GM12878 (cell line): Measurements from ENCODE around the gene SCYL3. TPM values are rescaled to one million over a fixed set of nuclear protein-coding genes. Genes with fewer than 3 reads are reported as not detected.

Experiments used
- ATAC-seq: fragments of 200-7000 bp; cut with Tn5 transposase; 3 replicates; pipeline ENCODE4 v1.9.1; 2020; ENCODE audit warnings: mild to moderate bottlenecking, moderate library complexity
- BruUV-seq: library from RNA; stranded (reverse); fragments of 400-500 nt; replicated peaks from 2 replicates; lab custom pipeline; 2021; lab: Mats Ljungman, UMichigan
- CTCF ChIA-PET: fragments of 300-600 bp; sonication (Branson Sonifier 250); formaldehyde crosslinking; extraction: SDS; loops from one replicate; lab custom pipeline; 2021; ENCODE audit warnings: inconsistent platforms; lab: Yijun Ruan, JAX
- POLR2A ChIA-PET: fragments of 350-600 bp; formaldehyde crosslinking; extraction: SDS; loops from one replicate; lab custom pipeline; 2021; ENCODE audit warnings: inconsistent platforms; lab: Charles Lee
- RAD21 ChIA-PET: fragments of 300-600 bp; sonication (Branson Sonifier 250); formaldehyde crosslinking; loops from one replicate; lab custom pipeline; 2023; ENCODE audit warnings: antibody characterized with exemption; ENCODE audit not compliant: unreplicated experiment; lab: Charles Lee
- SMC1A ChIA-PET: fragments of 300-600 bp; sonication (Branson Sonifier 250); formaldehyde crosslinking; loops from one replicate; lab custom pipeline; 2023; ENCODE audit not compliant: unreplicated experiment, uncharacterized antibody; lab: Charles Lee
- DNase-seq: peaks from one replicate; pipeline ENCODE4 v3.0.0-alpha.2; 2011; ENCODE audit warnings: low read depth, low spot score
- FAIRE-seq: peaks from 3 replicates; lab custom pipeline; 2011; peaks lifted over from hg19 to GRCh38; lab: Jason Lieb, UNC
- H2AFZ ChIP-seq: 2 replicates; pipeline ENCODE4 v1.6.0; 2011; ENCODE audit warnings: low read depth, low read length, control low read depth; ENCODE audit not compliant: control insufficient read depth
- H3K27ac ChIP-seq: 2 replicates; pipeline ENCODE4 v1.5.1; 2011; ENCODE audit warnings: control low read depth; ENCODE audit not compliant: control insufficient read depth, insufficient read depth
- H3K27me3 ChIP-seq, 2 experiments: replicated peaks in 1 of 2; 2 replicates each; pipeline versions ENCODE4 v1.6.0 to v1.6.1; 2011; ENCODE audit warnings: low read length in 1 of 2; ENCODE audit not compliant: control insufficient read depth in 2 of 2, insufficient read depth in 2 of 2
- H3K36me3 ChIP-seq, 2 experiments: 2 replicates each; pipeline ENCODE4 v1.5.1; 2011; ENCODE audit warnings: low read length in 1 of 2; ENCODE audit not compliant: control insufficient read depth in 2 of 2, insufficient read depth in 2 of 2
- H3K4me1 ChIP-seq: 2 replicates; pipeline ENCODE4 v1.6.1; 2011; ENCODE audit warnings: mild to moderate bottlenecking, low read length, moderate library complexity, mixed read lengths; ENCODE audit not compliant: control insufficient read depth, insufficient read depth
- H3K4me2 ChIP-seq: 2 replicates; pipeline ENCODE4 v1.6.0; 2011; ENCODE audit warnings: control low read depth; ENCODE audit not compliant: control insufficient read depth, insufficient read depth
- H3K4me3 ChIP-seq: fragments of 200-600 bp; sonication (generic); 2 replicates; pipeline ENCODE4 v1.5.1; 2016
- H3K79me2 ChIP-seq: 2 replicates; pipeline ENCODE4 v1.6.0; 2011; ENCODE audit warnings: low read length; ENCODE audit not compliant: control insufficient read depth, insufficient read depth
- H3K9ac ChIP-seq: 2 replicates; pipeline ENCODE4 v1.8.0; 2011; ENCODE audit warnings: low read length, control low read depth, mixed read lengths; ENCODE audit not compliant: control insufficient read depth, insufficient read depth
- H3K9me3 ChIP-seq: replicated peaks from 3 replicates; pipeline ENCODE4 v1.5.1; 2011; ENCODE audit warnings: mild to moderate bottlenecking, low read length; ENCODE audit not compliant: control insufficient read depth, insufficient read depth
- H4K20me1 ChIP-seq: 2 replicates; pipeline ENCODE4 v1.6.0; 2011; ENCODE audit not compliant: control insufficient read depth, insufficient read depth
- MTA2 ChIP-seq: fragments of 450-650 bp; IDR thresholded peaks from 2 replicates; pipeline ENCODE4 v1.6.1; 2016; ENCODE audit warnings: low read depth, mild to moderate bottlenecking, moderate library complexity
- NFYB ChIP-seq: IDR thresholded peaks from 2 replicates; pipeline ENCODE4 v1.6.1; 2011; ENCODE audit warnings: low read depth, mild to moderate bottlenecking, low read length, improper control_type of control experiment, moderate library complexity; ENCODE audit not compliant: insufficient read depth
- RELB ChIP-seq: fragments of 450-650 bp; IDR thresholded peaks from 2 replicates; pipeline ENCODE4 v1.6.1; 2017; ENCODE audit warnings: low read depth, mild to moderate bottlenecking, moderate library complexity
- RUNX3 ChIP-seq: IDR thresholded peaks from 2 replicates; pipeline ENCODE4 v1.6.1; 2012; ENCODE audit warnings: low read length, inconsistent platforms
- SIN3A ChIP-seq: IDR thresholded peaks from 2 replicates; pipeline ENCODE4 v1.6.1; 2012; ENCODE audit warnings: low read depth, low read length, improper control_type of control experiment
- SMAD5 ChIP-seq: IDR thresholded peaks from 2 replicates; pipeline ENCODE4 v1.6.1; 2016; ENCODE audit warnings: antibody characterized with exemption, low read depth
- SPI1 ChIP-seq: IDR thresholded peaks from 2 replicates; pipeline ENCODE4 v1.6.1; 2011; ENCODE audit warnings: low read depth, mild to moderate bottlenecking, low read length, moderate library complexity, borderline replicate concordance; ENCODE audit not compliant: insufficient read depth
- ZNF384 ChIP-seq: IDR thresholded peaks from 2 replicates; pipeline ENCODE4 v1.6.1; 2012; ENCODE audit warnings: low read depth, mild to moderate bottlenecking, low read length, improper control_type of control experiment, borderline replicate concordance
- WGBS: methylation state at CpG from one replicate; pipeline ENCODE4 v1.1.6; 2016; ENCODE audit warnings: low lambda C conversion rate; ENCODE audit not compliant: insufficient replicate concordance, insufficient coverage; ENCODE audit errors: missing lambda C conversion rate; 5-methylcytosine and 5-hydroxymethylcytosine counted together
- in situ Hi-C: fragments of 300-500 bp; cut with MboI; formaldehyde crosslinking; loops from 9 replicates; pipeline ENCODE4 v1.14.3; 2018; ENCODE audit warnings: mixed read lengths
- intact Hi-C: fragments of 100-400 bp; cut with micrococcal nuclease; formaldehyde crosslinking; loops from one replicate; pipeline ENCODE4 v1.14.2; 2022; ENCODE audit not compliant: unreplicated experiment
- polyA plus RNA-seq, 11 experiments: library from polyadenylated mRNA; depleted of rRNA in 4 of 11; unstranded in 6 of 11; stranded (reverse) in 5 of 11; fragments of >200 nt; fragmentation: Nextera tagmentation in 4 of 11; fragmentation: Illumina TruSeq in 1 of 11; extraction: Ambion mirVana in 4 of 11; extraction: Trizol in 1 of 11; gene quantifications; 1 replicate in 1 of 11; 2 replicates in 10 of 11; pipeline versions ENCODE4 v1.2.1 to v1.2.3, GENCODE V29; 2011 to 2016; ENCODE audit warnings: inconsistent platforms in 2 of 11, missing spikeins in 2 of 11, low read depth in 1 of 11
- total RNA-seq, 4 experiments: library from RNA; depleted of rRNA in 3 of 4; stranded (reverse); fragments of >200 nt in 3 of 4; fragmentation: Illumina TruSeq in 1 of 4; extraction: Trizol in 1 of 4; gene quantifications; 2 replicates each; pipeline versions ENCODE4 v1.2.1 to v1.2.3, GENCODE V29; 2013 to 2021

The SCYL3 gene
- total and polyA plus RNA-seq, 10 of the 15 experiments (the other 5 are each of a cell fraction or from before 2014, with no cell fraction given): 4.3 to 14.3 (median 10.3) TPM

GRCh38 chr1:169904834-169905233 lies 11.1 kb upstream of the SCYL3 start:
- no peak for DNase-seq
- no peak overlapping the region for H3K4me2 ChIP-seq
- peaks cover 3% of the 10 kb centered on the region; the same call in 2 of the 3 replicates for H3K9me3 ChIP-seq
- ChIA-PET POLR2A (interaction anchor here (1.0 to 9.5 kb wide), 2 partner anchors 10 to 12 kb away, joined by 4 to 131 read pairs; partner anchors contain the start of gene SCYL3), RAD21 (interaction anchor here (1.0 to 4.8 kb wide), 3 partner anchors 10 to 14 kb away, joined by 4 to 24 read pairs (median 7); partner anchors contain the start of gene SCYL3)
- intact Hi-C loops: no loop called here
- no peaks in the 10 kb centered on the region for H4K20me1 ChIP-seq
- no peak overlapping the region for H2AFZ ChIP-seq
- H3K27me3 ChIP-seq: no peaks in the 10 kb centered on the region
- H3K4me3 ChIP-seq: no peak overlapping the region
- TF ChIP-seq NFYB (no peak), MTA2 (0 out of 2 replicates have a peak, but pooled peaks have one; percentile 40), SIN3A (no peak), ZNF384 (peak; percentile 74), SPI1 (no peak), SMAD5 (no peak), RELB (0 out of 2 replicates have a peak, but pooled peaks have one; percentile 22), RUNX3 (peak; percentile 41; the same call in 1 of the 2 replicates)
- TF ChIP-seq, all 136 proteins: peak for 4
- SMC1A ChIA-PET: interaction anchor here (1.5 to 8.4 kb wide), 4 partner anchors 8 to 41 kb away, joined by 4 to 65 read pairs (median 14); partner anchors contain the start of gene SCYL3
- H3K9ac ChIP-seq: no peak overlapping the region
- H3K27ac ChIP-seq: no peak overlapping the region
- FAIRE-seq (no peak), ATAC-seq (peak; percentile 70)
- H3K79me2 ChIP-seq: no peaks in the 10 kb centered on the region
- CTCF ChIA-PET: interaction anchor here (0.9 to 2.9 kb wide), 4 partner anchors 11 to 24 kb away, joined by 3 to 9 read pairs (median 4); no protein-coding TSS in a partner anchor
- H3K36me3 ChIP-seq: no peaks in the 10 kb centered on the region
- H3K4me1 ChIP-seq: peaks cover 20% of the 10 kb centered on the region
- WGBS: 100% methylated on average over 1 of the region's 1 CpG
- in situ Hi-C loops: no loop called here
- BruUV-seq: no TSS peak
